Testis (tissue), 2 donors: Measurements from ENCODE around the gene BEND7.

Experiments
- CTCF ChIP-seq, 3 experiments: fragments of 450-650 bp in 2 of 3; fragments of 200-600 bp in 1 of 3; sonication (generic) in 1 of 3; IDR thresholded peaks; one replicate each; pipeline ENCODE4 v1.5.1; 2016 to 2019; ENCODE audit warnings: antibody characterized with exemption in 3 of 3, mild to moderate bottlenecking in 2 of 3, moderate library complexity in 1 of 3
- POLR2A ChIP-seq: fragments of 450-650 bp; IDR thresholded peaks from one replicate; pipeline ENCODE4 v1.6.1; 2017; ENCODE audit warnings: antibody characterized with exemption, mild to moderate bottlenecking, moderate library complexity

GRCh38 chr10:13420532-13421307, 108.1 kb downstream of the BEND7 start:
- no peak for TF ChIP-seq CTCF (IDR thresholded peaks at IDR 0.05)
- TF ChIP-seq POLR2A = no peak
